HG02678 (cell line): ENCODE results near the gene RBBP6.
A peak's percentile ranks its signal among the peaks of the same experiment; 100 is the strongest.

ENCODE experiments used
- ATAC-seq: cut with Tn5 transposase; IDR thresholded peaks from one replicate; pipeline ENCODE4 v1.9.1; 2021; ENCODE audit warnings: mild to moderate bottlenecking, moderate library complexity; ENCODE audit not compliant: unreplicated experiment

Gene RBBP6

GRCh38 chr16:24524855-24525677 lies 14.3 kb upstream of the RBBP6 start:
- ATAC-seq = no peak

GRCh38 chr16:24525970-24526559 lies 13.3 kb upstream of the RBBP6 start:
- no peak for ATAC-seq

GRCh38 chr16:24526701-24527495 lies 12.5 kb upstream of the RBBP6 start:
- no peak for ATAC-seq

- ATAC-seq = no peak
These were observed 8.2 kb upstream of the RBBP6 start for GRCh38 chr16:24531166-24531565.

GRCh38 chr16:24534620-24535019 lies 4.7 kb upstream of the RBBP6 start:
- no peak for ATAC-seq

GRCh38 chr16:24535827-24536226 lies 3.5 kb upstream of the RBBP6 start:
- ATAC-seq = no peak

- ATAC-seq = no peak
These were observed 2.7 kb upstream of the RBBP6 start for GRCh38 chr16:24536671-24537070.

GRCh38 chr16:24537474-24538337 lies 1.7 kb upstream of the RBBP6 start:
- no peak for ATAC-seq

GRCh38 chr16:24538756-24539294 lies 541 bp upstream of the RBBP6 start:
- peak; percentile 30 for ATAC-seq

- ATAC-seq = peak; percentile 30
These were observed 660 bp downstream of the RBBP6 start for GRCh38 chr16:24539850-24540601.

- no peak for ATAC-seq
These were observed 1.3 kb downstream of the RBBP6 start for GRCh38 chr16:24540602-24541210.

- no peak for ATAC-seq
These were observed 2.0 kb downstream of the RBBP6 start for GRCh38 chr16:24541233-24541933.

- ATAC-seq = no peak
These were observed 4.6 kb downstream of the RBBP6 start for GRCh38 chr16:24543949-24544348.

- no peak for ATAC-seq
These were observed 5.3 kb downstream of the RBBP6 start for GRCh38 chr16:24544640-24545039.

- no peak for ATAC-seq
These were observed 10.9 kb downstream of the RBBP6 start for GRCh38 chr16:24550295-24550694.

GRCh38 chr16:24552705-24553246 lies 13.4 kb downstream of the RBBP6 start:
- no peak for ATAC-seq

GRCh38 chr16:24553983-24554382 lies 14.6 kb downstream of the RBBP6 start:
- ATAC-seq = no peak

- ATAC-seq = no peak
These were observed 16.0 kb downstream of the RBBP6 start for GRCh38 chr16:24555346-24555872.
